Neural crest cell (in vitro differentiated cells): ENCODE results near the gene FOXN1. TPM values are rescaled to one million over a fixed set of nuclear protein-coding genes. Genes with fewer than 3 reads are reported as not detected.

ENCODE experiments used
- DNase-seq: peaks from one replicate; pipeline ENCODE4 v3.0.0; 2021; ENCODE audit warnings: low read depth, mixed read lengths, low spot score
- H3K27ac Mint-ChIP-seq: one replicate; pipeline ENCODE4 v1.8.0; 2021; ENCODE audit warnings: mild to moderate bottlenecking, mixed read lengths; ENCODE audit not compliant: unreplicated experiment
- H3K27me3 Mint-ChIP-seq: 2 replicates; pipeline ENCODE4 v1.8.0; 2021; ENCODE audit warnings: low read depth, mild to moderate bottlenecking, mixed read lengths
- H3K36me3 Mint-ChIP-seq: 2 replicates; pipeline ENCODE4 v1.8.0; 2021; ENCODE audit warnings: low read depth, mild to moderate bottlenecking, mixed read lengths
- H3K4me1 Mint-ChIP-seq: 2 replicates; pipeline ENCODE4 v1.8.0; 2021; ENCODE audit warnings: mixed read lengths
- H3K4me3 Mint-ChIP-seq: one replicate; pipeline ENCODE4 v1.8.0; 2021; ENCODE audit warnings: mild to moderate bottlenecking, mixed read lengths
- H3K9me3 Mint-ChIP-seq: 2 replicates; pipeline ENCODE4 v1.8.0; 2021; ENCODE audit warnings: mixed read lengths
- CTCF ChIP-seq: fragments of 200-600 bp; sonication (generic); conservative IDR thresholded peaks from 2 replicates; pipeline ENCODE4 v1.5.0; 2021; ENCODE audit warnings: antibody characterized with exemption, mild to moderate bottlenecking
- total RNA-seq: library from RNA; stranded (reverse); gene quantifications from 2 replicates; pipeline ENCODE4 v1.2.1, GENCODE V29; 2021

FOXN1 gene
- total RNA-seq, 1 donor from 2014 or later: not detected

GRCh38 chr17:28515518-28515917 is 9.4 kb downstream of the FOXN1 start:
- no peak for TF ChIP-seq CTCF
- H3K27me3 Mint-ChIP-seq: peaks cover 34% of the 10 kb centered on the region
- no peaks in the 10 kb centered on the region for H3K36me3 Mint-ChIP-seq
- H3K4me3 Mint-ChIP-seq: no peak overlapping the region
- H3K9me3 Mint-ChIP-seq: no peaks in the 10 kb centered on the region
- DNase-seq: no peak
- H3K4me1 Mint-ChIP-seq: no peaks in the 10 kb centered on the region
- no peak overlapping the region for H3K27ac Mint-ChIP-seq

- Mint-ChIP-seq H3K27ac (no peak overlapping the region), H3K27me3 (peaks cover 23% of the 10 kb centered on the region), H3K4me3 (no peak overlapping the region), H3K36me3 (no peaks in the 10 kb centered on the region), H3K9me3 (no peaks in the 10 kb centered on the region), H3K4me1 (no peaks in the 10 kb centered on the region)
- TF ChIP-seq CTCF: no peak
- DNase-seq: no peak
These were observed 12.0 kb downstream of the FOXN1 start for GRCh38 chr17:28518132-28518531.

GRCh38 chr17:28518578-28518977 is 12.4 kb downstream of the FOXN1 start:
- no peak for DNase-seq
- no peaks in the 10 kb centered on the region for H3K9me3 Mint-ChIP-seq
- H3K27ac Mint-ChIP-seq: no peak overlapping the region
- no peak overlapping the region for H3K4me3 Mint-ChIP-seq
- no peaks in the 10 kb centered on the region for H3K4me1 Mint-ChIP-seq
- no peaks in the 10 kb centered on the region for H3K36me3 Mint-ChIP-seq
- TF ChIP-seq CTCF: no peak
- H3K27me3 Mint-ChIP-seq: peaks cover 18% of the 10 kb centered on the region

GRCh38 chr17:28519236-28519635 is 13.1 kb downstream of the FOXN1 start:
- Mint-ChIP-seq H3K4me1 (no peaks in the 10 kb centered on the region), H3K27me3 (peaks cover 14% of the 10 kb centered on the region), H3K4me3 (no peak overlapping the region), H3K9me3 (no peaks in the 10 kb centered on the region), H3K27ac (no peak overlapping the region), H3K36me3 (no peaks in the 10 kb centered on the region)
- TF ChIP-seq CTCF: no peak
- no peak for DNase-seq

- Mint-ChIP-seq H3K27me3 (peaks cover 11% of the 10 kb centered on the region), H3K36me3 (no peaks in the 10 kb centered on the region), H3K4me3 (no peak overlapping the region)
These were observed 14.5 kb downstream of the FOXN1 start for GRCh38 chr17:28520687-28521086.

More at GRCh38 chr17:28520687-28521086, 14.5 kb downstream of the FOXN1 start:
- TF ChIP-seq CTCF: no peak
- Mint-ChIP-seq H3K27ac (peak overlapping the region; percentile 50), H3K4me1 (no peaks in the 10 kb centered on the region), H3K9me3 (no peaks in the 10 kb centered on the region)
- DNase-seq: no peak
